Liver (tissue), 3 donors: ENCODE data around the gene SMARCC1.

Experiments
- EGR1 ChIP-seq, 2 donors: IDR thresholded peaks; 2 replicates each; pipeline ENCODE4 v1.6.1; 2016 to 2018; ENCODE audit warnings: antibody characterized with exemption in 2 of 2, low read depth in 2 of 2
- GABPA ChIP-seq, 2 donors: IDR thresholded peaks in 1 of 2; conservative IDR thresholded peaks in 1 of 2; 2 replicates each; pipeline ENCODE4 v1.6.1; 2016; ENCODE audit warnings: antibody characterized with exemption in 2 of 2, mild to moderate bottlenecking in 1 of 2, moderate library complexity in 1 of 2
- HNF4A ChIP-seq, 2 donors: conservative IDR thresholded peaks; 2 replicates each; pipeline ENCODE4 v1.6.1; 2016; ENCODE audit warnings: antibody characterized with exemption in 2 of 2, mild to moderate bottlenecking in 2 of 2
- JUND ChIP-seq, 2 donors: IDR thresholded peaks; 2 replicates each; pipeline ENCODE4 v1.6.1; 2016; ENCODE audit warnings: antibody characterized with exemption in 2 of 2
- RAD21 ChIP-seq, 2 donors: IDR thresholded peaks; 2 replicates each; pipeline ENCODE4 v1.6.1; 2016; ENCODE audit warnings: antibody characterized with exemption in 2 of 2, mild to moderate bottlenecking in 2 of 2
- RXRA ChIP-seq, 2 donors: IDR thresholded peaks; 2 replicates each; pipeline ENCODE4 v1.6.1; 2017 to 2018; ENCODE audit warnings: antibody characterized with exemption in 2 of 2, mild to moderate bottlenecking in 1 of 2
- TF ChIP-seq, protein P1 (sequence below): fragments of 150-350 bp; IDR thresholded peaks from 2 replicates; pipeline ENCODE4 v1.5.1; 2017; ENCODE audit warnings: improper control_type of control experiment, low read depth, low read length; ENCODE audit not compliant: missing input control
- TF ChIP-seq, protein P2 (sequence below): IDR thresholded peaks from 2 replicates; pipeline ENCODE4 v1.6.1; 2016; ENCODE audit warnings: antibody characterized with exemption
- TF ChIP-seq, protein P3 (sequence below): IDR thresholded peaks from 2 replicates; pipeline ENCODE4 v1.6.1; 2016; ENCODE audit warnings: antibody characterized with exemption, mild to moderate bottlenecking
- TF ChIP-seq, protein P4 (sequence below): IDR thresholded peaks from 2 replicates; pipeline ENCODE4 v1.6.1; 2016; ENCODE audit warnings: antibody characterized with exemption
- TF ChIP-seq, protein P5 (sequence below): IDR thresholded peaks from 2 replicates; pipeline ENCODE4 v1.6.1; 2016; ENCODE audit warnings: antibody characterized with exemption
- donor health status: healthy.
- donor health status: healthy.

DNA sequence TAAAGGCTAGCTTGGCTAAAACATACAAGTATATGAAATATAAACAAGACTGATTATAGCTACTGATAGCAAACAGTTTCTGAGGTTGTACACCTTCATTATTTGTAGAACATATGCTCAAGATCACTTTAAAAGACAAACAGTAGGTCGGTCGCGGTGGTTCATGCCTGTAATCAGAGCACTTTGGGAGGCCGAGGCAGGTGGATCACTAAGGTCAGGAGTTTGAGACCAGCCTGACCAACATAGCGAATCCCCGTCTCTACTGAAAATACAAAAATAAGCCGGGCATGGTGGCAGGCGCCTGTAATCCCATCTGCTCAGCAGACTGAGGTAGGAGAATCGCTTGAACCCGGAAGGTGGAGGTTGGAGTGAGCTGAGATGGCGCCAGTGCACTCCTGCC, 80.3 kb downstream of the SMARCC1 start:
- TF ChIP-seq, protein P1, sequence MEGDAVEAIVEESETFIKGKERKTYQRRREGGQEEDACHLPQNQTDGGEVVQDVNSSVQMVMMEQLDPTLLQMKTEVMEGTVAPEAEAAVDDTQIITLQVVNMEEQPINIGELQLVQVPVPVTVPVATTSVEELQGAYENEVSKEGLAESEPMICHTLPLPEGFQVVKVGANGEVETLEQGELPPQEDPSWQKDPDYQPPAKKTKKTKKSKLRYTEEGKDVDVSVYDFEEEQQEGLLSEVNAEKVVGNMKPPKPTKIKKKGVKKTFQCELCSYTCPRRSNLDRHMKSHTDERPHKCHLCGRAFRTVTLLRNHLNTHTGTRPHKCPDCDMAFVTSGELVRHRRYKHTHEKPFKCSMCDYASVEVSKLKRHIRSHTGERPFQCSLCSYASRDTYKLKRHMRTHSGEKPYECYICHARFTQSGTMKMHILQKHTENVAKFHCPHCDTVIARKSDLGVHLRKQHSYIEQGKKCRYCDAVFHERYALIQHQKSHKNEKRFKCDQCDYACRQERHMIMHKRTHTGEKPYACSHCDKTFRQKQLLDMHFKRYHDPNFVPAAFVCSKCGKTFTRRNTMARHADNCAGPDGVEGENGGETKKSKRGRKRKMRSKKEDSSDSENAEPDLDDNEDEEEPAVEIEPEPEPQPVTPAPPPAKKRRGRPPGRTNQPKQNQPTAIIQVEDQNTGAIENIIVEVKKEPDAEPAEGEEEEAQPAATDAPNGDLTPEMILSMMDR = no peak
- TF ChIP-seq, protein P2, sequence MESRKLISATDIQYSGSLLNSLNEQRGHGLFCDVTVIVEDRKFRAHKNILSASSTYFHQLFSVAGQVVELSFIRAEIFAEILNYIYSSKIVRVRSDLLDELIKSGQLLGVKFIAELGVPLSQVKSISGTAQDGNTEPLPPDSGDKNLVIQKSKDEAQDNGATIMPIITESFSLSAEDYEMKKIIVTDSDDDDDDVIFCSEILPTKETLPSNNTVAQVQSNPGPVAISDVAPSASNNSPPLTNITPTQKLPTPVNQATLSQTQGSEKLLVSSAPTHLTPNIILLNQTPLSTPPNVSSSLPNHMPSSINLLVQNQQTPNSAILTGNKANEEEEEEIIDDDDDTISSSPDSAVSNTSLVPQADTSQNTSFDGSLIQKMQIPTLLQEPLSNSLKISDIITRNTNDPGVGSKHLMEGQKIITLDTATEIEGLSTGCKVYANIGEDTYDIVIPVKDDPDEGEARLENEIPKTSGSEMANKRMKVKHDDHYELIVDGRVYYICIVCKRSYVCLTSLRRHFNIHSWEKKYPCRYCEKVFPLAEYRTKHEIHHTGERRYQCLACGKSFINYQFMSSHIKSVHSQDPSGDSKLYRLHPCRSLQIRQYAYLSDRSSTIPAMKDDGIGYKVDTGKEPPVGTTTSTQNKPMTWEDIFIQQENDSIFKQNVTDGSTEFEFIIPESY = no peak
- TF ChIP-seq, protein P3, sequence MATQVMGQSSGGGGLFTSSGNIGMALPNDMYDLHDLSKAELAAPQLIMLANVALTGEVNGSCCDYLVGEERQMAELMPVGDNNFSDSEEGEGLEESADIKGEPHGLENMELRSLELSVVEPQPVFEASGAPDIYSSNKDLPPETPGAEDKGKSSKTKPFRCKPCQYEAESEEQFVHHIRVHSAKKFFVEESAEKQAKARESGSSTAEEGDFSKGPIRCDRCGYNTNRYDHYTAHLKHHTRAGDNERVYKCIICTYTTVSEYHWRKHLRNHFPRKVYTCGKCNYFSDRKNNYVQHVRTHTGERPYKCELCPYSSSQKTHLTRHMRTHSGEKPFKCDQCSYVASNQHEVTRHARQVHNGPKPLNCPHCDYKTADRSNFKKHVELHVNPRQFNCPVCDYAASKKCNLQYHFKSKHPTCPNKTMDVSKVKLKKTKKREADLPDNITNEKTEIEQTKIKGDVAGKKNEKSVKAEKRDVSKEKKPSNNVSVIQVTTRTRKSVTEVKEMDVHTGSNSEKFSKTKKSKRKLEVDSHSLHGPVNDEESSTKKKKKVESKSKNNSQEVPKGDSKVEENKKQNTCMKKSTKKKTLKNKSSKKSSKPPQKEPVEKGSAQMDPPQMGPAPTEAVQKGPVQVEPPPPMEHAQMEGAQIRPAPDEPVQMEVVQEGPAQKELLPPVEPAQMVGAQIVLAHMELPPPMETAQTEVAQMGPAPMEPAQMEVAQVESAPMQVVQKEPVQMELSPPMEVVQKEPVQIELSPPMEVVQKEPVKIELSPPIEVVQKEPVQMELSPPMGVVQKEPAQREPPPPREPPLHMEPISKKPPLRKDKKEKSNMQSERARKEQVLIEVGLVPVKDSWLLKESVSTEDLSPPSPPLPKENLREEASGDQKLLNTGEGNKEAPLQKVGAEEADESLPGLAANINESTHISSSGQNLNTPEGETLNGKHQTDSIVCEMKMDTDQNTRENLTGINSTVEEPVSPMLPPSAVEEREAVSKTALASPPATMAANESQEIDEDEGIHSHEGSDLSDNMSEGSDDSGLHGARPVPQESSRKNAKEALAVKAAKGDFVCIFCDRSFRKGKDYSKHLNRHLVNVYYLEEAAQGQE = no peak
- TF ChIP-seq, protein P4, sequence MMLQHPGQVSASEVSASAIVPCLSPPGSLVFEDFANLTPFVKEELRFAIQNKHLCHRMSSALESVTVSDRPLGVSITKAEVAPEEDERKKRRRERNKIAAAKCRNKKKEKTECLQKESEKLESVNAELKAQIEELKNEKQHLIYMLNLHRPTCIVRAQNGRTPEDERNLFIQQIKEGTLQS = no peak
- TF ChIP-seq HNF4A (conservative IDR thresholded peaks at IDR 0.05) (no peak), GABPA (IDR thresholded peaks at IDR 0.05 in 1 of 2, conservative IDR thresholded peaks at IDR 0.05 in 1 of 2) (no peak), RAD21 (IDR thresholded peaks at IDR 0.05) (no peak), JUND (IDR thresholded peaks at IDR 0.05) (no peak), RXRA (IDR thresholded peaks at IDR 0.05) (no peak), EGR1 (IDR thresholded peaks at IDR 0.05; ENCODE audit: low read depth in 2 of 2) (no peak)
- TF ChIP-seq, protein P5, sequence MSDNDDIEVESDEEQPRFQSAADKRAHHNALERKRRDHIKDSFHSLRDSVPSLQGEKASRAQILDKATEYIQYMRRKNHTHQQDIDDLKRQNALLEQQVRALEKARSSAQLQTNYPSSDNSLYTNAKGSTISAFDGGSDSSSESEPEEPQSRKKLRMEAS = no peak
